ENCODE results near the gene ARMC2. TPM values are rescaled to one million over a fixed set of nuclear protein-coding genes. Genes with fewer than 3 reads are reported as not detected.

Gene ARMC2
- polyA plus RNA-seq, 12 donors = 4.4 to 13.9 (median 8.2) TPM; not detected in 2

GRCh38 chr6:108988296-108988695, 140.1 kb downstream of the ARMC2 start:
- no peak for DNase-seq

GRCh38 chr6:108988765-108989164, 140.5 kb downstream of the ARMC2 start:
- DNase-seq = no peak

- no peak for DNase-seq
Observed at GRCh38 chr6:108989700-108990099, 141.5 kb downstream of the ARMC2 start.

- DNase-seq = no peak
Observed at GRCh38 chr6:108993876-108994275, 145.7 kb downstream of the ARMC2 start.

- DNase-seq = no peak
Observed at GRCh38 chr6:108995296-108995695, 147.1 kb downstream of the ARMC2 start.

- DNase-seq = no peak
Observed at GRCh38 chr6:108996208-108996607, 148.0 kb downstream of the ARMC2 start.

GRCh38 chr6:108998485-108998884, 150.3 kb downstream of the ARMC2 start:
- DNase-seq = no peak

- no peak for DNase-seq
Observed at GRCh38 chr6:108999428-108999827, 151.2 kb downstream of the ARMC2 start.

GRCh38 chr6:109000289-109000688, 152.1 kb downstream of the ARMC2 start:
- DNase-seq = no peak

GRCh38 chr6:109001291-109001894, 153.2 kb downstream of the ARMC2 start:
- DNase-seq = no peak

- DNase-seq = peak; percentile 41
Observed at GRCh38 chr6:109002051-109002697, 154.0 kb downstream of the ARMC2 start.

- no peak for DNase-seq
Observed at GRCh38 chr6:109002882-109003281, 154.7 kb downstream of the ARMC2 start.

- DNase-seq = no peak
Observed at GRCh38 chr6:109006818-109007217, 158.6 kb downstream of the ARMC2 start.

- no peak for DNase-seq
Observed at GRCh38 chr6:109007521-109007920, 159.3 kb downstream of the ARMC2 start.

GRCh38 chr6:109008054-109008453, 159.8 kb downstream of the ARMC2 start:
- no peak for DNase-seq

- DNase-seq = peak; percentile 59
Observed at GRCh38 chr6:109008537-109009235, 160.5 kb downstream of the ARMC2 start.

- peak; percentile 92 for DNase-seq
Observed at GRCh38 chr6:109009236-109009961, 161.2 kb downstream of the ARMC2 start.

- no peak for DNase-seq
Observed at GRCh38 chr6:109009962-109010704, 161.9 kb downstream of the ARMC2 start.

- no peak for DNase-seq
Observed at GRCh38 chr6:109010705-109011102, 162.5 kb downstream of the ARMC2 start.

GRCh38 chr6:109013656-109014305, 165.6 kb downstream of the ARMC2 start:
- DNase-seq = no peak

- DNase-seq = no peak
Observed at GRCh38 chr6:109014606-109015005, 166.4 kb downstream of the ARMC2 start.

Measured in muscle of arm (tissue), 12 donors.